HL-60 (cell line): ENCODE results near the gene SLC38A10.

Source experiments
- DNase-seq, 2 experiments: peaks; one replicate each; pipeline ENCODE4 v3.0.0-alpha.2; 2010 to 2020; ENCODE audit warnings: low read depth in 1 of 2, low spot score in 1 of 2
- H3K27ac ChIP-seq: fragments of 250-450 bp; sonication (Bioruptor Pico); replicated peaks from 2 replicates; pipeline ENCODE4 v1.5.1; 2020; ENCODE audit warnings: mild to moderate bottlenecking, moderate library complexity
- H3K27me3 ChIP-seq: fragments of 250-450 bp; sonication (Bioruptor Pico); 2 replicates; pipeline ENCODE4 v1.5.1; 2021; ENCODE audit warnings: mild to moderate bottlenecking, moderate library complexity; ENCODE audit not compliant: insufficient read depth, poor library complexity, severe bottlenecking
- H3K4me3 ChIP-seq: replicated peaks from 2 replicates; pipeline ENCODE4 v1.5.1; 2011; ENCODE audit warnings: mild to moderate bottlenecking, control low read depth, low read length; ENCODE audit not compliant: insufficient read depth
- CTCF ChIP-seq: IDR thresholded peaks from one replicate; pipeline ENCODE4 v1.5.1; 2011; ENCODE audit warnings: low read length, control low read depth, inconsistent platforms; ENCODE audit not compliant: insufficient read depth
- GABPA ChIP-seq: IDR thresholded peaks from 2 replicates; pipeline ENCODE4 v1.6.1; 2012; ENCODE audit warnings: low read depth
- POLR2AphosphoS5 ChIP-seq: IDR thresholded peaks from 2 replicates; pipeline ENCODE4 v1.6.1; 2012; ENCODE audit warnings: low read depth
- REST ChIP-seq: IDR thresholded peaks from 2 replicates; pipeline ENCODE4 v1.6.1; 2012; ENCODE audit warnings: low read depth; ENCODE audit not compliant: insufficient replicate concordance
- SPI1 ChIP-seq: IDR thresholded peaks from 2 replicates; pipeline ENCODE4 v1.6.1; 2012; ENCODE audit warnings: low read depth, mild to moderate bottlenecking, borderline replicate concordance

SLC38A10 gene

GRCh38 chr17:81239714-81240555, 55.2 kb downstream of the SLC38A10 start:
- DNase-seq, result peak; percentile 40 to 58
- H3K27ac ChIP-seq, result peak overlapping the region; percentile 86
- TF ChIP-seq SPI1 (no peak), GABPA (no peak), CTCF (no peak), POLR2AphosphoS5 (no peak), REST (no peak)
- peak overlapping the region; percentile 89 for H3K4me3 ChIP-seq
- no peaks in the 10 kb centered on the region for H3K27me3 ChIP-seq

- TF ChIP-seq POLR2AphosphoS5, result peak; percentile 58
- TF ChIP-seq GABPA, result peak; percentile 82
- TF ChIP-seq CTCF, result no peak
- no peak for TF ChIP-seq SPI1
- peak; percentile 31 for TF ChIP-seq REST
- Histone ChIP-seq H3K4me3 (peak within 1 kb of the TSS; percentile 97), H3K27ac (peak within 1 kb of the TSS; percentile 86), H3K27me3 (no peaks in the 10 kb centered on the region)
- peak; percentile 97 to 99 for DNase-seq
Measured at GRCh38 chr17:81238815-81239713, 56.0 kb downstream of the SLC38A10 start, which contains the start of the genes NDUFAF8 and TEPSIN. Gene NDUFAF8 (plus strand): TSS chr17:81239318. CDS start chr17:81239364, 46 bp downstream. Gene TEPSIN (minus strand): TSS chr17:81239055. CDS start chr17:81239033, 22 bp downstream.

GRCh38 chr17:81238490-81238814, 56.7 kb downstream of the SLC38A10 start:
- H3K27ac ChIP-seq, result peak overlapping the region; percentile 62
- TF ChIP-seq GABPA (no peak), SPI1 (no peak), REST (no peak), POLR2AphosphoS5 (no peak), CTCF (no peak)

More at GRCh38 chr17:81238490-81238814, 56.7 kb downstream of the SLC38A10 start:
- Histone ChIP-seq H3K4me3 (peak overlapping the region; percentile 97), H3K27me3 (no peaks in the 10 kb centered on the region)
- no peak for DNase-seq
